Measurements from ENCODE around the gene CYP20A1.
"Not testable (repeated sequence)": the region's sequence is repeated elsewhere in the genome, so short reads cannot be mapped to it uniquely, and the experiment has no call there.

The CYP20A1 gene

DNA sequence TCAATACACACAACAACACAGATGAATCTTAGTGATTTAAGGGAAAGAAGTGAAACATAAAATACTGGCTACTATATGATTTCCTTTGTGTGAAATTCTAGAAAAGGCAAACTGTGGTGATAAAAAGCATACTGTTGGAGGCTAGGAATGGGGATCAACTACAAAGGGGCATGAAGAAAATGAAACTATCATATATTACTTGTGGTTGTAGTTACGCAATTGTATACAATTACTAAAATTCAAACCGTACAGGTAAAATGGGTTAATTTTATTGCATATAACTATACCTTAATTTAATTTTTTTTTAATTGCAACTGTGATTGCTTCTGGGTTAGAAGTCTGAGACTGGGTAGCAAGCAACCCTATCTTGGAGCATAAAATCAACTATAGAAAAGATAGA, 47.7 kb downstream of the CYP20A1 start:
- DNase-seq: no peak

DNA sequence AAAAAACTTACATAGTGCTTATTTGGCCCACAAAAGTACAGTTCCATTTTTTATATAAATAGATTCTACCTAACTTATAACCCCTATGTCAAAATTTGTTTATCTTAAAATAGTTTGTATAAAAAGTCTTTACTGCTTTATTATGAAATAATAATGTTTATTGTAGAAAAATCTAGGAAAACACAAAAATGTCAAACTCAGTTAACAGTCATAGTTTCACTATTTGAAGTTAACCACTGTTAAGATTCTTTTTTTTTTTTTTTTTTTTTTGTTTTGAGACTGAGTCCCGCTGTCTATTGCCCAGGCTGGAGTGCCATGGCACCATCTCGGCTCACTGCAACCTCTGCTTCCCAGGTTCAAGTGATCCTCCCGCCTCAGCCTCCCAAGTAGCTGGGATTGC, 62.8 kb downstream of the CYP20A1 start:
- DNase-seq: no peak

DNA sequence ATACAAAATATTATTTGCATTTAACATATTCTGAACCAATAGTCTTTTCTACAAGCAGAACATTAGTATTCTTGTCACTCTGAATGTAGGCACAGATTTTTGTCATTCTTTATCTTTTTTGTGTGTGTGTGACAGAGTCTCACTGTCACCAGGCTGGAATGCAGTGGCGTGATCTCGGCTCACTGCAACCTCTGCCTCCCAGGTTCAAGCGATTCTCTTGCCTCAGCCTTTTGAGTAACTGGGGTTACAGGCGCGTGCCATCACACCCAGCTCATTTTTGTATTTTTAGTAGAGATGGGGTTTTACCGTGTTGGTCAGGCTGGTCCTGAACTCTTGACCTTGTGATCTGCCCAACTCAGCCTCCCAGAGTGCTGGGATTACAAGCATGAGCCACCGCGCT, 63.8 kb downstream of the CYP20A1 start:
- not testable (repeated sequence) for DNase-seq

DNA sequence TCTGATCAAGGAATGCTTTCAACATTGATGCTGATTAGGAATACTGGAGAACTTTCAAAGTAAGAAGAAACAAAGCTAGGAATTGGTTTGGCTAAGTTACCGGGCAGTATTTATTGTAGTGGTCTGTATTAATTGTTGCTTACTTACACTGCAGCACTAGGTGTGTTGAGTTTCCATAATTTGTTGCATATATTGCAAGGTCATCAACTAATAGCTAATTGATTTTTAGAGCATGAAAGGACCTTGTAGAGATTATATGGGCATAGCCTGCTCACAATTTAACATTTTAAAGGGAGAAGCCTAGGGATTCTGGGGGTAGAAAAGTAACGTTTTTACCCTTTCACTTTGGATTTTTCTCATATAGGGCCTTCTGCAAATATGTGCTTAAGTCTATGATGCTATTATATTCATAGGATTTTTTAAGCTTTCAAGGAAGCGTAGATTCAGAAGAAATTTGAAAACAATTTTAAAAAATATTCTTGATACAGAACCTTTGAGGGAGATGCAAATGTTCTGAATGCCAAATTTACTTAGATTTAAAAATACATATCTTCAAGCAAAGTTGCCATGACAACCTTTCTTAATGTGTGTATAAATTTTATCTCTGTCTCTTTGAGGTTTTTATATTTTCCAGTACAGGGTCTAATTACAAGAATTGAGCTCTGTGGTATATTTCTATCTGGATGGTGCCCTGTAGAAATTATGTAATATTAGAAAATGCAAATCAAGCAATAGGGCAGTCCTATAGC, 72.0 kb downstream of the CYP20A1 start:
- DNase-seq: no peak

DNA sequence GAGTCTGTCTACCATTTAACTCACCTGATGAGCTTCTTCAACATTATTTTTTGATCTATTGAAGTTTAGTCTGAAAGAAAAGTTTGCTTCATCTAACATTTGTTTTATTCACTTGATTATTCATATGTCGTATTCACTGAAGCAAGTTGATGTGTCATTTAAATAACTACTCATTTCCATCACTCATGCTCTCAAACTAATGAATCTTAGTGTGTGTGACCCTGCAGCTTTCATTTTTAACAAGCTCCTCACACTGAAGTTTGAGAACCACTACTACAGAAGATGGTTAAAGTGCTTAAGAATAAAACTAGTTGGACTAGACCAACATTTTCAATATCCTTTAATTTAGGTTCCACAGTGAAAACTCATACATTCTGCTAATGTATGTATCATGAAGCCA, 87.5 kb downstream of the CYP20A1 start:
- DNase-seq: no peak

DNA sequence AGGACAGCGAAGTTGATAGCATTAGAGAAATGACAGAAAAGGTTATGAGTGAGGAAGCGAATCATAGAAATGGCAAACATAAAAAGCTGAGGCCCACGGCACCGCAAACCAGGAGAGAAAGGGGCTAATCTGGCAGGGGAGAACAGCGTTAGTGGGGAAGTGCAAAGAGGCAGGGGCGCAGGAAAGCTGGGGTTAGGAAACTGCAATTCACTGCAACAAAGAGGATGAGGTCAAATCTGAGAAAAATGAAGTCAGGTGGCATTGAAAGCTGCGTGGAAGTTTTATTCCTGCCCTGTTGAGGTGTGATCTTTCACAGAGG, 88.7 kb downstream of the CYP20A1 start:
- no peak for DNase-seq

DNA sequence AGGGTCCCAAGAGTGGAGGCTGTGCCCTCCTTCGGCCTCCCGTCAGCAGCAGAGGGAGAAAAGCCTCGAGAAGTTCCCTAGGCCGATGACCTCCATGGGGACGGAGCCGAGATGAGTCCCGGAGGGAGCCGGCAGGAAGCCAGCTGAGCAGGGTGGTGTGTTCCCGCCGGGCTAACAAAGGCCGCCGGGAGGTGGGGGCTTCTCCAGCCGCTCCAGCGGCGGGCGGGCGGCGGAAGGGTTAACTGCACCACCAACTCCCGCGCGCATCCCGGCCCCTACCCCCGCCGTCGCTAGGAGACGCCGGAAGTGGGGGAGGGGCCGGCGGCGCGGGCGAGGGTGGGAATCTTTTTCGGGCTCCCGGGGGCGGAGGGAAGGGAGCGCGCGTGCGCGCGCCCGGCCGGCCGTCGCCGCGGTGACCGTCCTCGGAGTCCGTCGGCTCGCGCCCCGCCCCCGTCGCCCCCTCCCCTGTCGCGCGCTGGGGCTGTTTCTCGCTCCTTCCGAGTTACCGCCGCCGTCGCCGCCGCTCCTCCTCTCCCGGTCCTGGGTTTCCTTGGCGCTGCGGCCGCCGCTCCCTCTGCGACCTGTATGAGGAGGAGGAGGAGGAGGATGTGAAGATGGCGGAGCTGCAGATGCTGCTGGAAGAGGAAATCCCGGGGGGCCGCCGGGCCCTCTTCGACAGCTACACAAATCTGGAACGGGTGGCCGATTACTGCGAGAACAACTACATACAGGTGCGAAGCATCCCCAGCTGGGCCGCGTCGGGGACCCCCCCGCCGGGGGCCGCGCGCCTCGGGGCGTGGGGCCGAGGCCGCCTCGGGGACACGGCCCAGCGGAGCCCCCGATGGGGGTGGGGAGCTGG, 89.3 kb downstream of the CYP20A1 start, which contains the start of gene ABI2:
Gene ABI2, plus strand, starts transcription at position 494 of the 859 bp plus-strand sequence. Its CDS starts 121 bp downstream, at position 615.
- no peak for DNase-seq

DNA sequence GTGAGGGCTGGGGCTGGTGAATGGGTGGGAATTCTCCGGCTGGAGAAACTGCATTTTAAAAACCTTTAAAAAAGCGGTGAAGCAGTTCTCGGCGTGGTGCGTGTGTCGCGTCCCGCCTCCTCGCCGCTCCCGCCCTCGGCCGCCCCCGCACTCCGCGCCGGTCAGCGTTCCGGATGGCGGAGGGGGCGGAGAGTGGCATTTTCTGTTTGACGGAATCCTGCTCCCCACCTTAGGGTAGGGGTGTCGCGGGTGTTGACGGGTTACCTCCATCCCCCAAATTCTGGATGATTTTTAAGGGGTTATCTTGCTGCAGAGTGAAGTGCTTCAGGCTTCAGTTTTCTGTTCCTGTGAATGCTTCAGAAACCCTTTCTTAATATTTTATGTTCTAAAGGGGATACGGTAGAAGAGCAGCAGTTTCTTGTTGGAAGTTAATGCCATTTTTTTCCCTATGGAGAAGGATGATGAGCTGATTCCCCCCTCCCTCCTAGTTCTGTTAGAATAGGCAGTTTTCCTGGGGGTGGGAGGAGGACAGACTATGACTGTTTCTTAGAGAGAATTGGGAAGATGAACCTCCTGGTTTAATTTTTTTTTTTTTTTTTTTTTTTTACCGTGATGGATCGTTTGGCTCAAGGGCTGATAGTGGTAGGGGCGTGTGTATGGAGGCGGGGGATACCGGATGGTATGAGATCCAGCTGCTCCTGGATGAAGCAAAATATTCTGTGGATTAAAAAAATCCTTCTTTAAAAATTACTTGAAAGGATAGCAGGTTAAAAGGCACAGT, 90.1 kb downstream of the CYP20A1 start:
- no peak for DNase-seq

DNA sequence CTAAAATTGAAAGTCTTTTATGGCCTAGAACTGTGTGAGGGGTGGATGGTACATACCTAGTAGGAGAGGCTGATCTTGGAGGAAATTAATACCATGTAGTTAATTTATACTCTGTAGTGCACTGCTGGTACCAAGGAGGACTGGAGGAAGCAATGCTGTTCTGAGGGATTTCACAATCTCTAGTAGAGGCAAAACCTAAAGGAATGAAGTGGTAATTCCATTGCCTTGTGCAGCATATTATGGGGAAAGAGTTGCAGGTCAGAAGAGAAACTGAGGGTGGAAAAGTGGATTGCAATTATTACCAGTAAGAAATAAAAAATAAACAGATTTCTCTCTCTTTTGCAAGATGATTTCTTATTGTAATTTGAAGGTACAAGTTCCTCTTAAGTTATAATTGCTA, 91.6 kb downstream of the CYP20A1 start:
- no peak for DNase-seq

DNA sequence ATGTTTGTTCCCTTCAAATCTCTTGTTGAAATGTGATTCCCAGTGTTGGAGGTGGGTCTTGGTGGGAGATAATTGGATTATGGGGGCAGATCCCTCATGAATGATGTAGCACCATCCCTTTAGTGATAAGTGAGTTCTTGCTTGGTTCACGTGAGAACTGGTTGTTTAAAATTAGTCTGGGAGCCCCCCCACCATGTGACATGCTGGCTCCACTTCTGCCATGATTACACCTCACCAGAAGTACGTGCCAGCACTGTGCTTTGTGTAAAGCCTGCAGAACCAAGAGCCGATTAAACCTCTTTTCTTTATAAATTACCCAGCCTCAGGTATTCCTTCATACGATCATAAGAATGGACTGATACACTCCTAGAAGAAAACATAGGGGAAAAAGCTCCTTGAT, 99.5 kb downstream of the CYP20A1 start:
- DNase-seq: no peak

DNA sequence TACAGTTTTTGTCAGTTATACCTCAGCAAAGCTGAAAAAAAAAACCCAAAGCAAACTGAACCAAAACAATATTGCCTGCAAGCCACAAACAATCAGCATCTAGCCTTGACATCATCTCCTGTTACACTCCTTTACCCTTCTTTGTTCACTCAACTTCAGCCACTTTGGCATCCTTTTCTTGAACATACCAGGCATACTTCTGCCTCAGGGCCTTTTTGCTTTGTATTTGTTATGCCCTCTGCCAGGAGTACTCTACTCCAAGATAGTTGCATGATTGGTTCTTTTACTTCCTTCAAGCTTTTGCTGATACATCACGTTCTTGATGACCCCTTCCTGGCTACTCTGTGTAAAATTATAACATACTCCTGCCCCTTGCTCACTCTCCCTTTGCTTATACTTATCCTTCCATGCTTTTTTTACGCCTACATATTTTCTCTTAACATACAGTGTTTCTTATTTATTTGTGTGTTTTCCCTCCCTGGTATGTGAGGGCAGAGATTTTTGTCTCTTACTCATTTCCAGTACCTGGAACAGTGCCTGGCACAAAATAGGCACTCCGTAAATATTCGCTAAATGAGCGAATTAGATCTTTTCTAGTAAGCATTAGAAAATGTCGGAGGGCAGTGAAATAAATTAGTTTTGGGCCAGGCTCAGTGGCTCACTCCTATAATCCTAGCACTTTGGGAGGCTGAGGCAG, 102.1 kb downstream of the CYP20A1 start:
- no peak for DNase-seq

DNA sequence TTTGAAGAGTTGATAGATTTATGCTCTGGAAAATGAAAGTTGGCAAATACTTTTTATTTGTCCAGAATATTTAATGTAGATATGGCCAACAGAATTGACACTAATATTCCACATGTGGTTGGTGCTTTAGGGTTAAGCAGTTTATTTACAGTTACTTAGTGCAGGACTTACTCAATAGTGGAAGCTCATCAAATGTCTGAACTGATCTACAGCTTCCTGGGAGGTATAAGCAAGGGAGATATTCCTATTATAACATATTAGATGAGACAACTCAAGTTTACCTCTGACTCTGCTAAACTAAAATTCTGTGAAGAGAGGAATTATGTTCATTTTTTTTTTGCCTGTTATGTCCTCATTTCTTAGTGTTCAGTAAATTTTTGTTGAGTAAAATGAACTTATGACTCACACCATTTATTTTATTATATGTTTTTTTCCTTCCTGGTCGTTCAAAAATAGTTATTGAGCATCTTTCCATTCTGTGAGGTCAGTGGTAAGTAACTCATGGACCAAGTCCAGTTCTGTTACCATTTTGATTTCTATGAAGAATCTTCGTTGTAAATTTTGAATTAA, 103.0 kb downstream of the CYP20A1 start:
- no peak for DNase-seq

DNA sequence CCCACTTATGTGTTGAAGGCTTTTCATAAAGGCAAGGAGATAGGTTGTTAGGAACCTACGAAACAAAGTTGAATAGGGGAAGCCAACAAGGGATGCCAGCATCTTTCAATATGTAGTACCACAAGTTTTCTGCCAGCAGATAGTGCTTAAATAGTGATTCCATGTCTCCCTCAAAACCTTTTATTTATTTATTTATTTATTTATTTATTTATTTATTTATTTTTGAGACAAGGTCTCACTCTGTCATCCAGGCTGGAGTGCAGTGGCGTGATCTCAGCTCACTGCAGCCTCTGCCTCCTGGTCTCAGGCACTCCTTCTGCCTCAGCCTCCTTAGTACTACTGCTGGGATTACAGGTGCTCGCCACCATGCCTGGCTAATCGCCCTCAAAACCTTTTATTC, 103.6 kb downstream of the CYP20A1 start:
- not testable (repeated sequence) for DNase-seq

DNA sequence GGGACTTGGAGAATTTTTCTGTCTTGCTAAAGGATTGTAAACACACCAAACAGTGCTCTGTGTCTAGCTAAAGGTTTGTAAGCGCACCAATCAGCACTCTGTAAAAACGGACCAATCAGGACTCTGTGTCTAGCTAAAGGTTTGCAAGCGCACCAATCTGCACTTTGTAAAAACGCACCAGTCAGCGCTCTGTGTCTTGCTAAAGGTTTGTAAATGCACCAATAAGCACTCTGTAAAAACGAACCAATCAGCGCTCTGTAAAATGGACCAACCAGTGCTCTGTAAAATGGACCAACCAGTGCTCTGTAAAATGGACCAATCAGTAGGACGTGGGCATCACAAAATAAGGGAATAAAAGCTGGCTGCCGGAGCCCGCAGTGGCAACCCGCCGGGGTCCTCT, 105.8 kb downstream of the CYP20A1 start:
- DNase-seq: no peak

DNA sequence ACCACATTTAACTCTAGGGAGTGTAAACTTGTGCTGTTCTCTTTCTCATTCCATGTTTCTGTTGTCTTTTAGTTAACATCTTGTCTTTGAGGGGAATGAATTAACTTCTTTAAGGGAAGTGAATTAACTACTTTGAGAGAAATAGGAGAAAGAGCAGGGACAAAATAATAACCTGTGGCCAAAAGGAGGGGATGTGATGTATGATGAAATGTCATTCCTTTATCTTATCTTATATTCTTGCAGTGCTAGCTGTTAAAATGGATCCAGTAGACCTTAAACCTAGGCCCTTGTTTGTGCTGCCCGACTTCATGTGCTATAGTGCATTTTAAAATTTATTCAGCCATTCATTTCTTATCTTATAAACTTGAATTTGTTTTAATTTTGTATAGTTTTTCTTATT, 107.8 kb downstream of the CYP20A1 start:
- no peak for DNase-seq

DNA sequence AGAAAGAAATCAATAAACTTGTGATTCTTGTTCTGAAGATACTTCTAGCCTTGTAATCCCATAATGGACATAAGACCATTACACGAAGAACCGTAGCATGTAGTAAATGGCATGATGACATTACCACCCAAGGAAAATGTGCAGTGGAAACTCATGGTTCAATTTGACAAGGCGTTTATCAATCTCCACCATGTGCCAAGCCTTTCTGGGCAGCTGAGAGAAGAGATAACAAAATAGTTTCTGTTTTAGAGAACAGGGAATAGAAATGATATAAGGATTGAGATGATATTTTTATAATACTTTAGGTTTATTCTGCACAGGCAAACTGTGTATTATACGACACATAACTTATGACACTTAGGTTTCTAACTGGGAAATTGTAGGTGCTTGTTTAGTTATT, 108.6 kb downstream of the CYP20A1 start:
- no peak for DNase-seq

DNA sequence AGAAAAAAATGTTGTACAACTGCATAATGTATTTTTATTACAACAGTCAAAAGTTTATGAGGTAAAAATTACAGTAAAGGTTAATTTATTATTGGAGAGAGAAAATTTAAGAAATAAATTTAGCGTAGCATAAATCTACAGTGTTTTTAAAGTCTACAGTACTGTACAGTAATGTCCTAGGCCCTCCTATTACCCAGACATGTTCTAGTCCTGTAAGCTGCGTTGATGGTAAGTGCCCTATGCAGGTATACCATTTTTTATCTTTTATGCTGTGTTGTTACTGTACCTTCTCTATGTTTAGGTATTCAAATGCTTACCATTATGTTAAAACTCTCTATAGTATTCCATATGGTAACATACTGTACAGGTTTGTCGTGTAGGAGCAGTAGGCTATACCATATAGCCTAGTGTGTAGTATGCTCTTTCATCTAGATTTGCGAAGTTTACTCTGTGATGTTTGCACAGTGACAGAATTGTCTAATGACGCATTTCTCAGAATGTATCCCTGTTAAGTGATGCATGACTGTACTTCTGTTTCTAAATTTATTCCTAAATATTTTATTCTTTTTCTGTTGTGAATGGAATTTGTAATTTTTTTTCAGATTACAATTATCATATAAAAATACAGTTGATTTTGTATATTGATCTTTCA, 113.9 kb downstream of the CYP20A1 start:
- no peak for DNase-seq

DNA sequence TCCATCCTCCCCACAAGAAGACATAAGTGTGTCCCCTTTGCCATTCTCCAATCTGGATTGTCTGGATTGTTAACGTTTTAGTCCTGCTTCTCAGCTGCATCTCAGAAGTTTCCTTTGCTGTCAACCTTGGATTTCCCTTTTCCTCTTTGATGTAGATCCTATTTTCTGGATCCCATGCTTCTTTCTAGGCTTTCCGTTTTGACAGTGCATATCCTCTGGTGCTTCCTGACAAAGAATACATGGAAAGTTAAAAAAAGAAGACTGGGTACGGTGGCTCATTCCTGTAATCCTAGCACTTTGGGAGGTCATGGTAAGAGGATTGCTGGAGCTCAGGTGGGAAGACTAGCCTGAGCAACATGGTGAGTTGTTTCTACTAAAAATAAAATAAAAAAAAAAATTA, 116.1 kb downstream of the CYP20A1 start:
- DNase-seq: no peak
